Measurements from ENCODE around the gene TTC28.

TTC28 gene

GRCh38 chr22:28019881-28020861, 659.5 kb downstream of the TTC28 start:
- H3K36me3 ChIP-seq (ENCODE audit: control insufficient read depth, insufficient read depth, low read length, severe bottlenecking), result no peaks in the 10 kb centered on the region
- H3K9ac ChIP-seq (ENCODE audit: low read length), result no peak overlapping the region
- no peaks in the 10 kb centered on the region for H3K27me3 ChIP-seq (replicated peaks; ENCODE audit: control insufficient read depth, insufficient read depth, low read length)
- no peak overlapping the region for H3K4me3 ChIP-seq (ENCODE audit: low read length)
- no peaks in the 10 kb centered on the region for H3K9me3 ChIP-seq (ENCODE audit: control insufficient read depth, low read length)
- peak; percentile 80 for DNase-seq (ENCODE audit: low read depth)
- H3K4me1 ChIP-seq (ENCODE audit: control insufficient read depth, insufficient read depth, low read length), result peaks cover 6% of the 10 kb centered on the region

- H3K9me3 ChIP-seq (ENCODE audit: control insufficient read depth, low read length), result no peaks in the 10 kb centered on the region
- H3K4me1 ChIP-seq (ENCODE audit: control insufficient read depth, insufficient read depth, low read length), result peaks cover 6% of the 10 kb centered on the region
- no peak overlapping the region for H3K4me3 ChIP-seq (ENCODE audit: low read length)
- no peaks in the 10 kb centered on the region for H3K36me3 ChIP-seq (ENCODE audit: control insufficient read depth, insufficient read depth, low read length, severe bottlenecking)
- peak; percentile 32 for DNase-seq (ENCODE audit: low read depth)
- H3K27me3 ChIP-seq (replicated peaks; ENCODE audit: control insufficient read depth, insufficient read depth, low read length), result no peaks in the 10 kb centered on the region
- H3K9ac ChIP-seq (ENCODE audit: low read length), result no peak overlapping the region
Measured at GRCh38 chr22:28019360-28019759, 660.3 kb downstream of the TTC28 start.

- Histone ChIP-seq H3K9me3 (ENCODE audit: control insufficient read depth, low read length) (no peaks in the 10 kb centered on the region), H3K9ac (ENCODE audit: low read length) (no peak overlapping the region), H3K4me3 (ENCODE audit: low read length) (no peak overlapping the region), H3K27me3 (replicated peaks; ENCODE audit: control insufficient read depth, insufficient read depth, low read length) (no peaks in the 10 kb centered on the region), H3K36me3 (ENCODE audit: control insufficient read depth, insufficient read depth, low read length, severe bottlenecking) (peaks cover 4% of the 10 kb centered on the region), H3K4me1 (ENCODE audit: control insufficient read depth, insufficient read depth, low read length) (peaks cover 6% of the 10 kb centered on the region)
- DNase-seq (ENCODE audit: low read depth), result no peak
Measured at GRCh38 chr22:28018461-28018927, 661.1 kb downstream of the TTC28 start.

- H3K9me3 ChIP-seq (ENCODE audit: control insufficient read depth, low read length), result no peaks in the 10 kb centered on the region
- H3K36me3 ChIP-seq (ENCODE audit: control insufficient read depth, insufficient read depth, low read length, severe bottlenecking), result peaks cover 9% of the 10 kb centered on the region
- no peak for DNase-seq (ENCODE audit: low read depth)
- no peaks in the 10 kb centered on the region for H3K27me3 ChIP-seq (replicated peaks; ENCODE audit: control insufficient read depth, insufficient read depth, low read length)
- H3K4me1 ChIP-seq (ENCODE audit: control insufficient read depth, insufficient read depth, low read length), result peaks cover 6% of the 10 kb centered on the region
- no peak overlapping the region for H3K4me3 ChIP-seq (ENCODE audit: low read length)
- no peak overlapping the region for H3K9ac ChIP-seq (ENCODE audit: low read length)
Measured at GRCh38 chr22:28017859-28018258, 661.8 kb downstream of the TTC28 start.

- Histone ChIP-seq H3K4me1 (ENCODE audit: control insufficient read depth, insufficient read depth, low read length) (peaks cover 6% of the 10 kb centered on the region), H3K36me3 (ENCODE audit: control insufficient read depth, insufficient read depth, low read length, severe bottlenecking) (peaks cover 9% of the 10 kb centered on the region), H3K9ac (ENCODE audit: low read length) (no peak overlapping the region), H3K4me3 (ENCODE audit: low read length) (no peak overlapping the region), H3K27me3 (replicated peaks; ENCODE audit: control insufficient read depth, insufficient read depth, low read length) (no peaks in the 10 kb centered on the region), H3K9me3 (ENCODE audit: control insufficient read depth, low read length) (no peaks in the 10 kb centered on the region)
- DNase-seq (ENCODE audit: low read depth), result no peak
Measured at GRCh38 chr22:28017558-28017820, 662.2 kb downstream of the TTC28 start.

- H3K36me3 ChIP-seq (ENCODE audit: control insufficient read depth, insufficient read depth, low read length, severe bottlenecking), result peaks cover 9% of the 10 kb centered on the region
- H3K4me3 ChIP-seq (ENCODE audit: low read length), result no peak overlapping the region
- H3K27me3 ChIP-seq (replicated peaks; ENCODE audit: control insufficient read depth, insufficient read depth, low read length), result no peaks in the 10 kb centered on the region
- no peak for DNase-seq (ENCODE audit: low read depth)
- peaks cover 6% of the 10 kb centered on the region for H3K4me1 ChIP-seq (ENCODE audit: control insufficient read depth, insufficient read depth, low read length)
- H3K9me3 ChIP-seq (ENCODE audit: control insufficient read depth, low read length), result no peaks in the 10 kb centered on the region
- no peak overlapping the region for H3K9ac ChIP-seq (ENCODE audit: low read length)
Measured at GRCh38 chr22:28016781-28017557, 662.7 kb downstream of the TTC28 start.

- Histone ChIP-seq H3K9me3 (ENCODE audit: control insufficient read depth, low read length) (no peaks in the 10 kb centered on the region), H3K4me3 (ENCODE audit: low read length) (no peak overlapping the region), H3K36me3 (ENCODE audit: control insufficient read depth, insufficient read depth, low read length, severe bottlenecking) (peaks cover 9% of the 10 kb centered on the region), H3K27me3 (replicated peaks; ENCODE audit: control insufficient read depth, insufficient read depth, low read length) (no peaks in the 10 kb centered on the region), H3K4me1 (ENCODE audit: control insufficient read depth, insufficient read depth, low read length) (peaks cover 6% of the 10 kb centered on the region), H3K9ac (ENCODE audit: low read length) (no peak overlapping the region)
- DNase-seq (ENCODE audit: low read depth), result no peak
Measured at GRCh38 chr22:28015676-28016601, 663.7 kb downstream of the TTC28 start.

- DNase-seq (ENCODE audit: low read depth), result no peak
- Histone ChIP-seq H3K9ac (ENCODE audit: low read length) (no peak overlapping the region), H3K9me3 (ENCODE audit: control insufficient read depth, low read length) (no peaks in the 10 kb centered on the region), H3K4me3 (ENCODE audit: low read length) (no peak overlapping the region), H3K27me3 (replicated peaks; ENCODE audit: control insufficient read depth, insufficient read depth, low read length) (no peaks in the 10 kb centered on the region), H3K4me1 (ENCODE audit: control insufficient read depth, insufficient read depth, low read length) (no peaks in the 10 kb centered on the region), H3K36me3 (ENCODE audit: control insufficient read depth, insufficient read depth, low read length, severe bottlenecking) (peaks cover 9% of the 10 kb centered on the region)
Measured at GRCh38 chr22:28015046-28015425, 664.6 kb downstream of the TTC28 start.

GRCh38 chr22:28014211-28015045, 665.2 kb downstream of the TTC28 start:
- Histone ChIP-seq H3K4me3 (ENCODE audit: low read length) (no peak overlapping the region), H3K9ac (ENCODE audit: low read length) (no peak overlapping the region), H3K36me3 (ENCODE audit: control insufficient read depth, insufficient read depth, low read length, severe bottlenecking) (peaks cover 9% of the 10 kb centered on the region), H3K4me1 (ENCODE audit: control insufficient read depth, insufficient read depth, low read length) (no peaks in the 10 kb centered on the region), H3K27me3 (replicated peaks; ENCODE audit: control insufficient read depth, insufficient read depth, low read length) (no peaks in the 10 kb centered on the region), H3K9me3 (ENCODE audit: control insufficient read depth, low read length) (no peaks in the 10 kb centered on the region)
- no peak for DNase-seq (ENCODE audit: low read depth)

- H3K4me3 ChIP-seq (ENCODE audit: low read length), result no peak overlapping the region
- H3K4me1 ChIP-seq (ENCODE audit: control insufficient read depth, insufficient read depth, low read length), result peaks cover 4% of the 10 kb centered on the region
- peaks cover 9% of the 10 kb centered on the region for H3K36me3 ChIP-seq (ENCODE audit: control insufficient read depth, insufficient read depth, low read length, severe bottlenecking)
- no peaks in the 10 kb centered on the region for H3K27me3 ChIP-seq (replicated peaks; ENCODE audit: control insufficient read depth, insufficient read depth, low read length)
- H3K9me3 ChIP-seq (ENCODE audit: control insufficient read depth, low read length), result no peaks in the 10 kb centered on the region
- DNase-seq (ENCODE audit: low read depth), result no peak
- no peak overlapping the region for H3K9ac ChIP-seq (ENCODE audit: low read length)
Measured at GRCh38 chr22:28013611-28014010, 666.0 kb downstream of the TTC28 start.
